H9 (cell line): ENCODE measurements around the gene FAM177A1. TPM values are rescaled to one million over a fixed set of nuclear protein-coding genes. Genes with fewer than 3 reads are reported as not detected.

ENCODE experiments used
- DNase-seq: peaks from one replicate; pipeline ENCODE4 v3.0.0-alpha.2; 2017
- H2AFZ ChIP-seq: one replicate; pipeline ENCODE4 v1.6.1; 2013; ENCODE audit warnings: mild to moderate bottlenecking, low read length, control low read depth, moderate library complexity
- H2AK5ac ChIP-seq: 2 replicates; pipeline ENCODE4 v1.6.1; 2013; ENCODE audit warnings: low read length, control low read depth, mixed read lengths; ENCODE audit not compliant: insufficient read length
- H2BK120ac ChIP-seq: one replicate; pipeline ENCODE4 v1.6.1; 2013; ENCODE audit warnings: low read depth, mild to moderate bottlenecking, low read length, control low read depth, inconsistent platforms; ENCODE audit not compliant: poor library complexity, severe bottlenecking
- H2BK12ac ChIP-seq: 2 replicates; pipeline ENCODE4 v1.6.1; 2013; ENCODE audit warnings: low read length, control low read depth, mixed read lengths, low read depth; ENCODE audit not compliant: insufficient read length
- H2BK15ac ChIP-seq: 2 replicates; pipeline ENCODE4 v1.6.1; 2013; ENCODE audit warnings: low read depth, low read length, control low read depth
- H2BK20ac ChIP-seq: one replicate; pipeline ENCODE4 v1.6.1; 2013; ENCODE audit warnings: low read depth, mild to moderate bottlenecking, low read length, control low read depth, inconsistent platforms; ENCODE audit not compliant: poor library complexity, severe bottlenecking
- H2BK5ac ChIP-seq: 2 replicates; pipeline ENCODE4 v1.6.1; 2013; ENCODE audit warnings: low read length, control low read depth, mixed read lengths; ENCODE audit not compliant: insufficient read length
- H3K14ac ChIP-seq: 2 replicates; pipeline ENCODE4 v1.6.1; 2013; ENCODE audit warnings: low read length, control low read depth; ENCODE audit not compliant: insufficient read depth
- H3K18ac ChIP-seq: 2 replicates; pipeline ENCODE4 v1.6.1; 2013; ENCODE audit warnings: low read depth, mild to moderate bottlenecking, mixed read lengths, low read length, control low read depth; ENCODE audit not compliant: insufficient read length
- H3K23ac ChIP-seq: 2 replicates; pipeline ENCODE4 v1.6.1; 2013; ENCODE audit warnings: low read length, control low read depth, mixed read lengths, low read depth; ENCODE audit not compliant: insufficient read length
- H3K23me2 ChIP-seq: 2 replicates; pipeline ENCODE4 v1.6.1; 2013; ENCODE audit warnings: low read depth, mild to moderate bottlenecking, mixed read lengths, low read length, control low read depth; ENCODE audit not compliant: insufficient read length, poor library complexity, severe bottlenecking
- H3K27ac ChIP-seq: 2 replicates; pipeline ENCODE4 v1.5.1; 2013; ENCODE audit warnings: low read length, control low read depth, mixed read lengths, low read depth; ENCODE audit not compliant: insufficient read length
- H3K27me3 ChIP-seq: 2 replicates; pipeline ENCODE4 v1.6.1; 2013; ENCODE audit warnings: low read length, control low read depth, inconsistent platforms; ENCODE audit not compliant: insufficient read depth
- H3K4ac ChIP-seq: 2 replicates; pipeline ENCODE4 v1.6.1; 2013; ENCODE audit warnings: low read depth, mild to moderate bottlenecking, control low read depth, inconsistent platforms, low read length, moderate library complexity
- H3K4me1 ChIP-seq: 2 replicates; pipeline ENCODE4 v1.6.1; 2013; ENCODE audit warnings: low read length, control low read depth, inconsistent platforms; ENCODE audit not compliant: insufficient read depth
- H3K4me2 ChIP-seq: 2 replicates; pipeline ENCODE4 v1.6.1; 2013; ENCODE audit warnings: low read length, control low read depth, mixed read lengths; ENCODE audit not compliant: insufficient read length, insufficient read depth
- H3K56ac ChIP-seq: 2 replicates; pipeline ENCODE4 v1.6.1; 2013; ENCODE audit warnings: low read depth, mild to moderate bottlenecking, mixed read lengths, low read length, control low read depth; ENCODE audit not compliant: insufficient read length
- H3K79me1 ChIP-seq: 2 replicates; pipeline ENCODE4 v1.6.1; 2013; ENCODE audit warnings: low read depth, mild to moderate bottlenecking, moderate library complexity, low read length, control low read depth, inconsistent platforms; ENCODE audit not compliant: insufficient read depth, poor library complexity, severe bottlenecking
- H3K79me2 ChIP-seq: 2 replicates; pipeline ENCODE4 v1.6.1; 2013; ENCODE audit warnings: low read length, control low read depth, inconsistent platforms; ENCODE audit not compliant: insufficient read depth
- H3K9ac ChIP-seq: 2 replicates; pipeline ENCODE4 v1.6.1; 2013; ENCODE audit warnings: low read length, control low read depth, mixed read lengths; ENCODE audit not compliant: insufficient read length; ENCODE audit errors: extremely low read depth
- H3K9me3 ChIP-seq: one replicate; pipeline ENCODE4 v1.6.1; 2013; ENCODE audit warnings: low read depth, low read length, inconsistent platforms; ENCODE audit not compliant: control insufficient read depth
- H3T11ph ChIP-seq: one replicate; pipeline ENCODE4 v1.6.1; 2013; ENCODE audit warnings: mild to moderate bottlenecking, low read length, control low read depth, inconsistent platforms
- H4K20me1 ChIP-seq: one replicate; pipeline ENCODE4 v1.6.1; 2013; ENCODE audit not compliant: control insufficient read depth, insufficient read length, insufficient read depth
- H4K5ac ChIP-seq: 2 replicates; pipeline ENCODE4 v1.6.1; 2013; ENCODE audit warnings: low read depth, mild to moderate bottlenecking, mixed read lengths, low read length, control low read depth; ENCODE audit not compliant: insufficient read length
- H4K8ac ChIP-seq: replicated peaks from 2 replicates; pipeline ENCODE4 v1.6.1; 2013; ENCODE audit warnings: low read length, control low read depth, mixed read lengths, low read depth; ENCODE audit not compliant: insufficient read length
- H4K91ac ChIP-seq: 2 replicates; pipeline ENCODE4 v1.6.1; 2013; ENCODE audit warnings: low read depth, mild to moderate bottlenecking, moderate library complexity, mixed read lengths, low read length, control low read depth; ENCODE audit not compliant: insufficient read length
- H3K27ac Mint-ChIP-seq, 3 experiments: 2 replicates in 2 of 3; 3 replicates in 1 of 3; pipeline ENCODE4 v1.8.0; 2020 to 2021; ENCODE audit warnings: mixed read lengths in 3 of 3, mild to moderate bottlenecking in 1 of 3, moderate library complexity in 1 of 3
- H3K27me3 Mint-ChIP-seq: 2 replicates; pipeline ENCODE4 v1.8.0; 2021; ENCODE audit warnings: low read depth, mild to moderate bottlenecking, moderate library complexity, mixed read lengths
- H3K36me3 Mint-ChIP-seq, 3 experiments: 2 replicates in 2 of 3; 3 replicates in 1 of 3; pipeline ENCODE4 v1.8.0; 2020 to 2021; ENCODE audit warnings: low read depth in 3 of 3, mixed read lengths in 3 of 3; ENCODE audit not compliant: insufficient read depth in 1 of 3
- H3K4me1 Mint-ChIP-seq, 2 experiments: 2 replicates each; pipeline ENCODE4 v1.8.0; 2020; ENCODE audit warnings: mixed read lengths in 2 of 2
- H3K4me3 Mint-ChIP-seq, 2 experiments: 2 replicates in 1 of 2; 3 replicates in 1 of 2; pipeline ENCODE4 v1.8.0; 2020 to 2021; ENCODE audit warnings: mild to moderate bottlenecking in 2 of 2, mixed read lengths in 2 of 2, moderate library complexity in 1 of 2
- H3K9me3 Mint-ChIP-seq, 2 experiments: 2 replicates in 1 of 2; 3 replicates in 1 of 2; pipeline ENCODE4 v1.8.0; 2020; ENCODE audit warnings: mild to moderate bottlenecking in 2 of 2, mixed read lengths in 2 of 2, moderate library complexity in 1 of 2
- WGBS: extraction: QIAGEN DNeasy Blood & Tissue Kit; methylation state at CpG from one replicate; pipeline ENCODE4 v1.1.7; 2013; ENCODE audit warnings: missing lambda C conversion rate, low lambda C conversion rate, mixed read lengths; ENCODE audit not compliant: insufficient read length; ENCODE audit errors: extremely low coverage; 5-methylcytosine and 5-hydroxymethylcytosine counted together
- total RNA-seq: library from RNA; stranded (reverse); gene quantifications from 2 replicates; pipeline ENCODE4 v1.2.1, GENCODE V29; 2021
- TF ChIP-seq, protein P1 (sequence below): fragments of 200-600 bp; sonication (generic); conservative IDR thresholded peaks from 3 replicates; pipeline ENCODE4 v1.8.0; 2021; ENCODE audit warnings: antibody characterized with exemption, mild to moderate bottlenecking

FAM177A1 gene
- total RNA-seq, 1 experiment from 2014 or later, result 43.1 TPM

DNA sequence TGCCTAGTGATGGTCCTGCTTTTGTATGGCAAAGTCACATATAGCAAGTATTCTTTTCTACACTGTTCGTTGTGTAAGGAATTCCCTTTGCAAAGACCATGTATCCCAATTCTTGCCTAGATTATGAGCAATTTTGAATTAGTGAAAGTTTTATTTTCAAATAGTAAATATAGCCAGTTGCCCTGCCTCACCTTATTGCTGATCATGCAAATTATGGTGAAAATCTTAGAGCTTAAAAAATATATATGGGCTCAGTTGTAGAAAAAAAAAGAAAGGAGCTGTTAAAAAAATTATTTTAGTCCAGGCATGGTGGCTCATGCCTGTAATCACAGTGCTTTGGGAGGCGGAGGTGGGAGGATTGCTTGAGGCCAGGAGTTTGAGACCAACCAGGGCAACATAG lies 44.5 kb upstream of the FAM177A1 start:
- Mint-ChIP-seq H3K27ac (no peak overlapping the region), H3K9me3 (no peaks in the 10 kb centered on the region), H3K4me3 (no peak overlapping the region), H3K27me3 (no peaks in the 10 kb centered on the region), H3K4me1 (no peaks in the 10 kb centered on the region), H3K36me3 (peaks cover 0 to 16% (median 7%) of the 10 kb centered on the region in 3 experiments; a peak in 6 of 7 replicates)
- Histone ChIP-seq H2BK12ac (no peak overlapping the region), H3K14ac (no peak overlapping the region), H4K20me1 (no peaks in the 10 kb centered on the region), H3K23me2 (no peaks in the 10 kb centered on the region), H3K27me3 (no peaks in the 10 kb centered on the region), H3K27ac (no peak overlapping the region), H2BK5ac (no peak overlapping the region), H3K9me3 (no peaks in the 10 kb centered on the region), H4K5ac (no peak overlapping the region), H3K4ac (no peak overlapping the region), H2BK15ac (no peak overlapping the region), H3K4me1 (no peaks in the 10 kb centered on the region), H3K56ac (no peak overlapping the region), H2BK20ac (no peak overlapping the region), H3T11ph (no peak overlapping the region), H4K91ac (no peak overlapping the region), H2BK120ac (no peak overlapping the region), H3K79me1 (no peaks in the 10 kb centered on the region), H3K23ac (no peak overlapping the region), H3K79me2 (no peaks in the 10 kb centered on the region), H3K4me2 (no peak overlapping the region), H2AK5ac (no peak overlapping the region), H3K9ac (no peak overlapping the region), H3K18ac (no peak overlapping the region), H4K8ac (no peak overlapping the region), H2AFZ (no peak overlapping the region)
- no CpG with 5 or more reads among the region's 2 CpGs for WGBS
- DNase-seq, result no peak
- TF ChIP-seq, protein P1, sequence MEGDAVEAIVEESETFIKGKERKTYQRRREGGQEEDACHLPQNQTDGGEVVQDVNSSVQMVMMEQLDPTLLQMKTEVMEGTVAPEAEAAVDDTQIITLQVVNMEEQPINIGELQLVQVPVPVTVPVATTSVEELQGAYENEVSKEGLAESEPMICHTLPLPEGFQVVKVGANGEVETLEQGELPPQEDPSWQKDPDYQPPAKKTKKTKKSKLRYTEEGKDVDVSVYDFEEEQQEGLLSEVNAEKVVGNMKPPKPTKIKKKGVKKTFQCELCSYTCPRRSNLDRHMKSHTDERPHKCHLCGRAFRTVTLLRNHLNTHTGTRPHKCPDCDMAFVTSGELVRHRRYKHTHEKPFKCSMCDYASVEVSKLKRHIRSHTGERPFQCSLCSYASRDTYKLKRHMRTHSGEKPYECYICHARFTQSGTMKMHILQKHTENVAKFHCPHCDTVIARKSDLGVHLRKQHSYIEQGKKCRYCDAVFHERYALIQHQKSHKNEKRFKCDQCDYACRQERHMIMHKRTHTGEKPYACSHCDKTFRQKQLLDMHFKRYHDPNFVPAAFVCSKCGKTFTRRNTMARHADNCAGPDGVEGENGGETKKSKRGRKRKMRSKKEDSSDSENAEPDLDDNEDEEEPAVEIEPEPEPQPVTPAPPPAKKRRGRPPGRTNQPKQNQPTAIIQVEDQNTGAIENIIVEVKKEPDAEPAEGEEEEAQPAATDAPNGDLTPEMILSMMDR, result no peak
